DMS79 (cell line): ENCODE measurements around the gene SBK2.
"Not testable (repeated sequence)": the region's sequence is repeated elsewhere in the genome, so short reads cannot be mapped to it uniquely, and the experiment has no call there.

Experiments used
- DNase-seq: peaks from one replicate; lab custom pipeline; 2025; lab: John Stamatoyannopoulos, UW

The SBK2 gene

DNA sequence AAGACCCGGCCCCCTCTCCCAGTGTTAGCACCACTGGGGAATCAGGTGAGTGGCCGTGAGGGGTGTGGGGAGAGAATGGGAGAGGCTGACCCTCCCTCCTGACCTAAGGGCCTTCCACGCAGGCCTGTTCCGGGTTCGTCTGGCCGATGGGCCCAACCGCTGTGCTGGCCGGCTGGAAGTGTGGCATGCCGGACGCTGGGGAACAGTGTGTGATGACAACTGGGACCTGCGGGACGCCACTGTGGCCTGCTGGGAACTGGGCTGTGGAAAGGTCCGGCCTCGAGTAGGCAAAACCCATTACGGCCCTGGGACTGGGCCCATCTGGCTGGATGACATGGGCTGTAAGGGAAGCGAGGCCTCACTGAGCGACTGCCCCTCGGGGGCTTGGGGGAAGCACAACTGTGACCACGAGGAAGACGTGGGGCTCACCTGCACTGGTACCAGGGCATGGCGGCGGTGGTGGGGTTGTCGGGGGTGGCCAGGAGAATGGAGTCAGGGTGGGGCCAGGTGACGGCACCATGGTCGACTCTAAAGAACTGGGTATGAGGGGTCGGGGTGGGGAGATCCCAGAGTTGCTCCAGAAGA is 36.5 kb downstream of the SBK2 start:
- no peak for DNase-seq

DNA sequence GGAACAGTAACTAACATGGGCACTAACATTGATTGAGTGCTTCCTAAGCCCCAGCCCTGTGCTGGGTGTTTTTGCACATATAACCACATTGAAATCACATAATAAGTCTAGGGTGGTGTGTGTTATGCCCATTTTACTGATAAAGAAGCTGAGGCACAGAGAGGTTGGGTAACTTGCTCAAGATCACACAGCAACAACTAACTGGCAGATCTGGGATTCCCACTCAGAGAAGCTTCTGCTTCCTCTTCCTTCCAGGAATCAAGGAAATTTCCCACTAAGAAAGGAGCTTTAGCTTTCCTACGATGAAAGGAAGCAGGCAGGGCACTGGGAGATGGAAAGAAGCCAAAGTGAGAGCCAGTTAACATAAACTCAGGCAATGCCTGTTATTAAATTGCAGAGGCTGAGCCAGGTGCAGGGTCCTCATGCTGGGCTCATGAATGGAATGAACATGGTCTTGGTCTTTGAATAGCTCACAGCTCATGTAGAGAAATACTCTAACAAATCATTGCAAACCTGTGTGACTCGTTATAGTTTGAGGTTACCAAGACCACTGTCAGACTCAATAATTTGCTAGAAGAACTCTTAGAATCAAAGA is 38.6 kb downstream of the SBK2 start:
- no peak for DNase-seq

DNA sequence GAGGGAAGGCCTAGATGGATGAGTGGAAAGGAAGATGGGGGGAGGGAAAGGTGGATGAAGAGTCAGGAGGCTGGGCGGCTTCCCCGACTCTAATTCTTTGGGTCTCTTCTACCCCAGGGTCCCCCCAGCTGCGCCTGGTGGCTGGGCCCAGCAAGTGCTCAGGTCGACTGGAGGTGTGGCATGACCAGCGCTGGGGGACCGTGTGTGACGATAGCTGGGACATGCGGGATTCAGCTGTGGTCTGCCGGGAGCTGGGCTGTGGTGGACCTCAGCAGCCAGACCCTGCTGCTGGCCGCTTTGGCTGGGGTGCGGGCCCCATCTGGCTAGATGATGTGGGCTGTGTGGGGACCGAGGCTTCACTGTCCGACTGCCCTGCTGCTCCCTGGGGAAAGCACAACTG is 39.2 kb downstream of the SBK2 start:
- no peak for DNase-seq

DNA sequence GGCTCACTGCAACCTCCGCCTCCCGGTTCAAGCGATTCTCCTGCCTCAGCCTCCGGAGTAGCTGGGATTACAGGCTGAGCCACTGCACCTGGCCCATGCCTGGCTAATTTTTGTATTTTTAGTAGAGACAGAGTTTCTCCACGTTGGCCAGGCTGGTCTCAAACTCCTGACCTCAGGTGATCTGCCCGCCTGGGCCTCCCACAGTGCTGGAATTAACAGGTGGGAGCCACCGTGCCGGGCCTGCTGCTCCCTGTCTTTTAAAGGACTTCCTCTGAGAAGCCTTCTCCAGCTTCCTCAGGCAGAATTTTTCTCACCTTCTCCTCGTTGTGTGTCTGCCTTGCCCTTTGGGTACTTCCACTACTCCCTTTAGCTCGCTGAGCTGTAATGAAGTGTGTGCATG is 40.1 kb downstream of the SBK2 start:
- DNase-seq: not testable (repeated sequence)

DNA sequence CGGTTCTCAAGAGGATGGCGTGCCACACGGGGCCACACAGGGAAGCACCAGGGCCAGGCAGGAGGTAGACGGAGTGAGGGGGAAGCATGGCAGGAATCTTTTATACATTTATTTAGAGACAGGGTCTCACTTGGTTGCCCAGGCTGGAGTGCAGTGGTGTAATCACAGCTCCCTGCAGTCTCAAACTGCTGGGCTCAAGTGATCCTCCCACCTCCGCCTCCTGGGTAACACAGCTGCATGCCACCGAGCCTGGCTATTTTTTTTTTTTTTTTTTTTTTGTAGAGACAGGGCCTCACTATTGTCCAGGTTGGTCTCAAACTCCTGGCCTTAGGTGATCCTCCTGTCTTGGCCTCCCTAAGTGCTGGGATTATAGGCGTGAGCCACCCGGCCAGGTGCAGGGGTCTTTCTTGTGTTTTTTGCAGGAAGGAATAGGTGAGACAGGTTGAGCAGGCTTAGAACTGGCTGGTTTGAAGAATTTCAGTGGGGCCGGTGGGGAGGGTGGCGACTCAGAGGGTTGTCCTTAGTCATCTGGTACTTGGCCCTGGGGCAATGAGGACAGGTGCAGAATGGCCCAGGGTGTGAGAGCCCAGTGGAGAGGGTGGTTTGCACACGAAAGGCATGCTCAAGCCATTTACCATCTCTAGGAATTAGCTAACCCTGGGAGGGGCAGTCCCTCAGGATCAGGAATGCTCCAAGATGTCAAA is 41.1 kb downstream of the SBK2 start:
- no peak for DNase-seq

DNA sequence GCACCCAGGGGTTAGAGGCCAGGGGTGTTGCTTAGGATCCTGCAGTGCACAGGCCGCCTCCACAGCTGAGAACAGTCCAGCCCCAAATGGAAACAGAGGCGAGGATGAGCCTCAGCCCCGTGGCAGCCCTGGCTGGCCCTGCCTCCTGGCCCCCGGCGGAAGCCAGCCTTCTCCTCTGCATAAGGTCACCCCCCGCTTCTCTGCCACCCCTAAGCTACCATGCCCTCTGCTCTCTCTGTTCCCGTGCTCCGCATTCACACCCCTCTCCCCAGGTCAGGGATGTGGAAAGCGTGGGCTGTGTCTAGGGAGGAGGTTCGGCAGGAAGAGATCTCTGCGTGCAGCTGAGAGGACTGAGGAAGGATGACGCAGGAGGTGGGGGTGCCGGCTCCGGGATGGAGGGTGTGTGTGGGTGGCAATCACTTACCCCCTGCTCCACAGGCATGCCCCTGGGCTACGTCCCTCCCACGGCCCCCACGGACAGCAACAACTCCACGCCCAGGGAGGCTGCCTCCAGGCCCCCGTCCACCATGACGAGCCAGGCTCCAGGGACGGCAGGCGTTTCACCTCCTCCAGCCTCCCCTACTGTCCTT is 42.7 kb downstream of the SBK2 start:
- no peak for DNase-seq

DNA sequence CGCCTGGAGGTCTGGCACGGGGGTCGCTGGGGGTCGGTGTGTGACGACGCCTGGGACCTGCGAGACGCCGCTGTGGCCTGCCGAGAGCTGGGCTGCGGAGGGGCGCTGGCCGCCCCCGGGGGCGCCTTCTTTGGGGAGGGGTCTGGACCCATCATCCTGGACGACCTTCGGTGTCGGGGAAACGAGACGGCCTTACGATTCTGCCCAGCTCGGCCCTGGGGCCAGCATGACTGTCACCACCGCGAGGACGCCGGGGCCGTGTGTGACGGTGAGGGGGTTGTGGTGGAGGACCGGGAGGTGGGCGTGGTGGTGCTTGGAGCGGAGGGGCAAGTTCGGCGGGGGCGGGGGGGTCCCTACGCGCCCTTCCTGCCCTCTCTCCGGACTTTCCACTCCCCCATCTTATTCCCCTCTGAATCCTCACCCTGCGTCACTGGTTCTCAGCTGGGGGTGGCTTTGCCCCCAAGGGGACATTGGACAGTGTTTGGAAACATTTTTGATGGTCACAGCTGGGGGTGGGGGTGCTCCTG is 43.2 kb downstream of the SBK2 start:
- no peak for DNase-seq

DNA sequence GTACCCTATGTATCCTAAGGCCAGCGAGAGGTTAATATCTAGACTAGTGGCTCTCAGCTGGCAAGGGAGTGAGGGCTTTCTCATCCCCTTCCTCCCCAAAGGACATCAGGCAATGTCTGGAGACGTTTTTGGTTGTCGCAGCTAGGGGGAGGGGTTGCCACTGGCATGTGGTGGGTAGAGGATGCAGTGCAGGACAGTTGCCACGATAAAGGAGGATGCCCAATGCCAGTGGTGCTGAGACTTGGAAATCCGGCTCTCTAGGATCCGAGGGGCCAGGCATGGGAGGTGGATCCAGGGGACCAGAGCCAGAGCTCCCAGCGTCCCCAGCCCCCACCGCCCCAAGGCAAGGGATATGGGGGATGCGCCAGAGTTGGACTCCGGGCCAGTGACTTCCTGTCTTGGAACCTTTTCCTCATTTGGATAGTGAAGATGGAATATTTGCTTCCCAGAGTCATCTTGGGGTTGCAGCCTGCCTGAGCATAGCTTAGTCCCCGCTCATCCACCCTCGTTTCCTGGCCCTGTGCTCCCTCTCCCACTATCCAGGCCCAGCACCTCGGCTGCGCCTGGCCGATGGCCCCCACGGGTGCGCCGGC is 43.8 kb downstream of the SBK2 start:
- no peak for DNase-seq

DNA sequence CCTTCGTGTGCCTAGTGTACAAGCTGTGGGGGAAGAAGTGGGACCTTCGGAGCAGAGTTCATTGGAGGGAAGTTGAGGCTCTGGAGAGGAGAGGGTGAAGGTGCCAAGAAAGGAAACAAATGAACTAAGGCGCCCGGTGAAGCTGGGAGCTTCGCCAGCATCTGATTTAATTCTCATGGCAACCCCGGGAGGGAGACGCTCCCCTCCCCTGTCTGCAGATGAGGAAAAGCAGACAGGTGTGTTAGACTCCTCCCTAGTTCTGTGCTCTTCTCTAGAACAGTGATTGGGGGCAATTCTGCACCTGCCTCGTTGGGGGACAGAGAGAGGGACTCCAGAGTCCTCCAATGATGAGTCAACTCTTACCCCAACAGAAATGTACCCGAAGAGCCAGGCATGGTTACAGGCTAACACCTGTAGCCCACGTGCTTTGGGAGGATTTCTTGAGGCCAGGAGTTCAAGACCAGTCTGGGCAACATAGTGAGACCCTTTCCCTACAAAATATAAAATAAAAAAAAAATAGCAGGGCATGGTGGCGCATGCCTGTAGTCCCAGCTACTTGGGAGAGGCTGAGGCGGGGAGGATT is 44.5 kb downstream of the SBK2 start:
- DNase-seq: no peak

DNA sequence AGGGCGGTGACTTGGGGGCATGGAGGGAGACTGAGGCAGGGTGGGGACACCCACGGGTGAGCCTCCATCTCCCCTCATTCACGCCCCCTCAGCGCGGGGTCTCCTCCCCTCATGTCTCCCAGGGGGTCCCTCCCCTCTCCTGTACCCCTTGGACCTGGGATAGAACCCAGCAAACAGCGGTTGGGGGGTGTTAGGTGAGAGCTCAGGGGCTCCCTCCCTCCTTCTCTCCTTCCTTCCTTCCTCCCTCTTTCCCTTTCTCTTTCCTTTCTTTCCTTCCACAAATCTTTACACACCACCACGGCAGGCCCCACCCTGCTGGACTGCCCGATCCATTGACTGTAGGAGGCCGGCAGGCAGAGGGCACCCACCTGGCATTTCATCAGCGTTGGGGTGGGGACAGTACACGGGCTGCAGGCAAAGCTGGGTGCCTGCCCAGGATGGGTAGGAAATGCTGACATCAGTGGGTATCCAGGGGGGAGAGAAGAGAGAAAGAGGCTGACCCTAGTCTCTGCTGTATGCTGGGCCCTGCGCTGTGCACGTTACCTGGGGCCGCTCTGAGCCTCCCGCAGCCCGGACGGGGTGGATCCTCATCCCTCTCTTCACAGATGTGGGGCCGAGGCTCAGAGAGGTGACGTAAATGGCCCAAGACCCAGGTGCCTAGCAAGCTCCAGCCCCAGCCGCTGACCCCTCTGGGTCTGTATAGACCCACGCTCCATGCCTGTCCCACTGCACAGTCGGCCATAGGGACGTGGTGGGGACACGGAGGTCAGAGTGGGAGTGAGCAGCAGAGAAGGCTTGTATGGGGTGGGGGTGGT is 45.2 kb downstream of the SBK2 start:
- DNase-seq: no peak

DNA sequence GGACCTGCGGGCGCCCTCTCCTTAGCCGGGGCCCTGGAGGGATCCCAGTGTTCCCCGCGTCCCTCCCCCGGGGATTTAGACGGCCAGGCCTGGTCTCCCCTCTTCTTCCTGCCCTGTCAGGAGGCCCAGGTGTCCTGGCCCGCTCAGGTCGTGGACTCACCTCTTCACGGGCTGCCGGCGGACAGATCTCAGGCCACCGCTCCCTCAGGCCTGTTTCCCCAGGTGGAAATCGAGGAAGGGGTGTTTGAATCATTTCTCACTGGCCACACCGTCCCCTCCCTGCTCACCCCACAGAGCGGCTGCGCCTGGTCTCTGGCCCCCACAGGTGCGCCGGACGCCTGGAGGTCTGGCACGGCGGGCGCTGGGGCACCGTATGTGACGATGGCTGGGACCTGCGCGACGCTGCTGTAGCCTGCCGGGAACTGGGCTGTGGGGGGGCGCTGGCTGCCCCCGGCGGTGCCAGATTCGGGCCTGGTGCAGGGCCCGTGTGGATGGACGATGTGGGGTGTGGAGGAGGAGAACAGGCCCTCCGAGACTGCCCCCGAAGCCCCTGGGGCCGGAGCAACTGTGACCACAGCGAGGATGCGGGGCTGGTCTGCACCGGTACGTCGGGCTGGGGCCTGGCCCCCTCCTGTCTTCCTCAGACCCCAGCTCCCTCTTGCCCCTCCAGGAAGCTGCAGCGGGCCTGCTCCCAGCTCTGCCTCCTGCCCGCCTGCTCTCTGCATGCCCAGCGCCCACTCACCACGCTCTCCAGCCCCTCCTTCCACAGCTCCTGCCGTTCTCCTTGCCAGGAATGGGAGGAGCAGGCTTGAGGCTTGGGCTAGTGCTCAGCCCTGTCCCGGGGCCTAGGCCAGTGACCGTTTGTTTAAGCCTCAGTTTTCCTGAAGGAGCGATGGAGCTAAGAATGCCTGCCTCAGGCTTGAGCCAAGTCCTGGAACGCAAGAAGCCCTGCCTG is 46.2 kb downstream of the SBK2 start:
- DNase-seq: no peak

DNA sequence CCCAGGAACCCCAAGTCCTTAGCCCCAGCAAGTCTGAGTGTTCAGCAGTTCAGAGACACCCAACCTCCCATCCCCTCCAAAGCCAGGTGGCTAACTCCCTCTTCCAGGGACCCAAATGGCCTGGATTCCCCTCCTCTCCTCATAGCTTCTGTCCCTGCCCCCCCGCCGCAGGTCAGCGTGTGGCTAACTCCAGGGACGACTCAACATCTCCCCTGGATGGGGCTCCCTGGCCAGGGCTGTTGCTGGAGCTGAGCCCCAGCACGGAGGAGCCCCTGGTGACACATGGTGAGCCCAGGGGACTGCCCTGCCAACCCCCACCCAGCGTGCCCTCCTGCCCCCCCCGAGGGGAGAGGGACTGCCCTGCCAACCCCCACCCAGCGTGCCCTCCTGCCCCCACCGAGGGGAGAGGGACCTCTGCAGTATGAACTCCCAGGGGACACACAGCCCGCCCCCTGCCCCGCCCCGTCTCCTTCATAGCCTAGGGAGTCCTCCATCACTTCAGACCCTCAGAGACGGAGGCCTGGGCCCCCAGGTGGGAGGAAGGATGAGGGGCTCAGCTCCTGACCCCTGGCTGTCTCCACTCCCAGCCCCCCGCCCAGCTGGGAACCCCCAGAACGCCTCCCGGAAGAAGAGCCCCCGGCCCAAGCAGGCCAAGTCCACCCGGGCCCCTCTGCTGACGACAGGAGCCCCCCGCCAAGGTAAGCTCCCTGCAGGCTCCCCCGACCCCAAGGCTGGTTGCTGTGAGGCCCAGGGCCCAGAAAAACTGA is 47.0 kb downstream of the SBK2 start:
- DNase-seq: no peak

DNA sequence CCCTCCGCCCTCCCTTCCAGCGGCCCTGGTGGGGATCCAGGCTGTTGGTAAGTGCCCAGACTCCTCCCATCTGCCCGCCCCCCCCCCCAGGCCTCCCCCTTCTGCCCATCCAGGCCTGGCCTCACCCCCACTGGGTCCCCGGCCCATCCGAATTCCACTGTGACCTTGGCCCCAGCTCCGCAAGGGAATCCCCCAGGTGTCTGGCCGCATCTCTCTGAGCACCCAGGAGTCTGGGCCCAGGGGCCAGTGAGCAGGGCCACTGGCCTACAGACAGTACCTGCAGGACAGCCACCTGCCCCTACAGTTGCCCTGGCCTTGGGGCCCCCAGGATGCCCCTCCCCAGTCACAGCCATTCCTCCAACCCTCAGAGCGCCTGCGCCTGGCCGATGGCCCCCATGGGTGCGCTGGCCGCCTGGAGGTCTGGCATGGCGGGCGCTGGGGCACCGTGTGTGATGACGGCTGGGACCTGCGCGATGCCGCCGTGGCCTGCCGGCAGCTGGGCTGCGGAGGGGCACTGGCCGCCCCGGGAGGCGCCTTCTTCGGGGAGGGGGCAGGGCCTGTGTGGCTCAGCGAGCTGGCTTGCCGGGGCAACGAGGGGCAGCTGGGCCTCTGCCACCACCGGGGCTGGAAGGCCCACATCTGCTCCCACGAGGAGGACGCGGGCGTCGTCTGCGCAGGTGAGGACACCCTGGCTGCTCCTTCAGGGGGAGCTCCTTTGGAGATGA is 47.8 kb downstream of the SBK2 start:
- no peak for DNase-seq

DNA sequence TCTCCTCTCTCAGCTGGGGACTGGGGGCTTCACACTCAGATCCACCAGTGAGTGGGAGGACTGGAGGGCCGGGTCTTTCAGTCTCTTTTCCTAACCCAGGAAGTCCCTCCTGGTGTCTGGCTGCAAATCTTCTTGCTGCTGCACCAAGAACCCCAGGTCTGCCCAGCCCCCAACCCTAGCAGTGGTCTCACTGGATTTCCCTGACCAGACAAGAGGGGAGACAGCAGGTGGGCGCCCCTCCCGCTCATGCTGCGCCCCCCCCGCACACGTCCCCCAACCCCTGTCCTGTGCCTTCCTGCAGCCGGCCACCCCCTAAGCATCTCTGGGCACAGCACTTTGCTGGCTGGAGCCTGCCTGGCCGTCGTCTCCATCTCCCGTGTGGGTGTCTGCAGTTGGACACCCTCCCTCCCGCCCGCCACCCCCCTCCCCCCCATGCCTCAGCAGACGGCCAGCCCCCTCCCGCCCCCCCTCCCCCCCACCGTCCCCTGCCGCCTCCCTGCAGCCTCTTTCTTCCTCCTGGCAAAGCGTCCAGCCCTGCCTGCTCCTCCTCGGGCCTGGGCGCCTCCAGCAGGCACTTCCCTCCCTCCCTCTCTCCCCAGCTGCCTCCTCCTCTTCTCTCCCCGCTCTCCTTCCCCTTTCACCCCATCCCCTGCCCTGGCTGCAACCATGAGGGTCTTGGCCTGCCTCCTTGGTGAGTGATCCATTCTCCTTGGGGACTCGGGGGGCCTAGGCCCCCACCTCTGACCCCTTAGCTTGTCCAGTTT is 48.8 kb downstream of the SBK2 start, which contains the start of gene SSC5D:
Gene SSC5D (plus strand): TSS at position 513 of the 764 bp plus-strand sequence. CDS start 154 bp downstream, at position 667.
- no peak for DNase-seq

DNA sequence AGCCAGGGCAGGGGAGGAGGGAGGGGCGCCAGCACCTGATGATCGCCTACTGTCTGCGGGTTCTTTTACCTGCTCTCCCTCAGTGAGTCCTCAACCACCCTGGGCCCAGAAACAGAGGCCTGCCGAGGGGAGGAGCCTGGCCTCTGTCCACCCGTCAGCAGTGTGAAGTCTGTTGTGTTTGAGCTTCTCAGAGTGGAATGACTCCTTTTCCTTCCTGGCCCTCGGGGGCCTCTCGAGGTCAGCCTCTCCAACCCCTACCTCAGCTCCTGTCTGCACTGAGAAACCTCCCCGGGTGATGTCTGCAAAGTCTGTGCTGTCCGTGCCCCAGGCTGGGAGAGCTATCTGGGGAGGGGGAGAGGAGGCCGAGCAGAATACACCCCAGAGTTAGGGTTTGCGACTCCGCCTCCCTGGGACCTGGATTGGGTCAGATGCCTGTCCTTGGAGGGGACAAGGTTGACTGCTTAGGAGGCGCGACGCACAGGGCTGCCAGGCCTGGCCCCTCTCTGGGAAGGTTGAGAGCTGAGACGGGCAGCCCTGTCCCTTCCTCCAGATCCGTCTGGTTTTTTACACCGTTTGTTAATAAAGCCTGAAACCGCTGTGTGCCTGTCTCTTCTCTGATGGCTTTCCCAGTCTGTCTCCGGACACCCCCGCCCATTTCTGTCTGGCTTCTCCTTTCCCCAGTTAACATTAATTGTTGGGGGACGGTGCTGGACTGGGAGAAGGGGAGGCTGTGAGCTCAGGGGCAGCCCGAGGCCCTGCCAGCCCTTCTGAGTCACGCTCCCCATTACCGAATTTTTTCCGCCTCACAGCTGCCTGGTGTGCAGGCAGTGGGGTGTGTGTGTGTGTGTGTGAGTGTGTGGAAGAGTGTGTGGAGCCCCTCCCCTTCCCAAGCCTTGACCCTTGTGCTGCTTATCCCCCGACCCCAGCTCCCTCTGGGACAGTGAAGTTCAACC is 49.7 kb downstream of the SBK2 start:
- DNase-seq: no peak
